SK-N-SH treated with all-trans-retinoic acid at 6 μM for 48 hours (cell line): ENCODE measurements around the gene RING1.

Source experiments
- ATAC-seq: fragments of 200-7000 bp; cut with Tn5 transposase; 3 replicates; pipeline ENCODE4 v1.9.1; 2020; ENCODE audit warnings: mild to moderate bottlenecking, moderate library complexity
- ARNTL ChIP-seq: fragments of 450-650 bp; formaldehyde crosslinking; IDR thresholded peaks from 2 replicates; pipeline ENCODE4 v1.5.0; 2020; ENCODE audit warnings: low read depth, mild to moderate bottlenecking, moderate library complexity, borderline replicate concordance
- BACH2 ChIP-seq: fragments of 250-450 bp; sonication (Bioruptor Pico); IDR thresholded peaks from 2 replicates; pipeline ENCODE4 v1.9.0; 2021; ENCODE audit warnings: mild to moderate bottlenecking, borderline replicate concordance
- CSDC2 ChIP-seq: fragments of 250-450 bp; sonication (Bioruptor Pico); IDR thresholded peaks from 2 replicates; pipeline ENCODE4 v1.5.0; 2020; ENCODE audit warnings: mild to moderate bottlenecking, moderate library complexity
- CSRNP3 ChIP-seq: fragments of 250-450 bp; sonication (Bioruptor Pico); IDR thresholded peaks from 2 replicates; pipeline ENCODE4 v1.5.1; 2021; ENCODE audit warnings: mild to moderate bottlenecking, moderate library complexity
- ESRRG ChIP-seq: fragments of 250-450 bp; sonication (Bioruptor Pico); IDR thresholded peaks from 2 replicates; pipeline ENCODE4 v1.6.1; 2021; ENCODE audit warnings: mild to moderate bottlenecking
- ISL1 ChIP-seq: fragments of 250-450 bp; sonication (Bioruptor Pico); IDR thresholded peaks from 2 replicates; pipeline ENCODE4 v2.1.2; 2022; ENCODE audit warnings: mild to moderate bottlenecking, moderate library complexity
- PATZ1 ChIP-seq: fragments of 250-450 bp; sonication (Bioruptor Pico); IDR thresholded peaks from 2 replicates; pipeline ENCODE4 v1.8.0; 2020; ENCODE audit warnings: mild to moderate bottlenecking, moderate library complexity, borderline replicate concordance
- POU6F1 ChIP-seq: fragments of 250-450 bp; sonication (Bioruptor Pico); IDR thresholded peaks from 2 replicates; pipeline ENCODE4 v1.8.0; 2021; ENCODE audit warnings: low read depth, mild to moderate bottlenecking, moderate library complexity, borderline replicate concordance
- RARB ChIP-seq: fragments of 250-450 bp; sonication (Bioruptor Pico); IDR thresholded peaks from 2 replicates; pipeline ENCODE4 v1.8.0; 2021; ENCODE audit warnings: mild to moderate bottlenecking, moderate library complexity
- SNAI2 ChIP-seq: fragments of 250-450 bp; sonication (Bioruptor Pico); IDR thresholded peaks from 2 replicates; pipeline ENCODE4 v1.5.0; 2020; ENCODE audit warnings: mild to moderate bottlenecking, moderate library complexity
- TCF4 ChIP-seq: fragments of 250-450 bp; sonication (Bioruptor Pico); IDR thresholded peaks from 2 replicates; pipeline ENCODE4 v1.8.0; 2021; ENCODE audit warnings: mild to moderate bottlenecking, moderate library complexity, borderline replicate concordance
- TOX ChIP-seq: fragments of 250-450 bp; sonication (Bioruptor Pico); IDR thresholded peaks from 2 replicates; pipeline ENCODE4 v1.8.0; 2021; ENCODE audit warnings: mild to moderate bottlenecking, moderate library complexity, borderline replicate concordance
- TSHZ2 ChIP-seq: fragments of 250-450 bp; sonication (Bioruptor Pico); IDR thresholded peaks from 2 replicates; pipeline ENCODE4 v1.5.0; 2020; ENCODE audit warnings: mild to moderate bottlenecking, moderate library complexity
- ZC3H10 ChIP-seq: fragments of 250-450 bp; sonication (Bioruptor Pico); IDR thresholded peaks from 2 replicates; pipeline ENCODE4 v1.5.1; 2021; ENCODE audit warnings: mild to moderate bottlenecking, moderate library complexity
- ZFP3 ChIP-seq: fragments of 250-450 bp; sonication (Bioruptor Pico); IDR thresholded peaks from 2 replicates; pipeline ENCODE4 v1.5.0; 2020; ENCODE audit warnings: mild to moderate bottlenecking, moderate library complexity
- ZFP30 ChIP-seq: fragments of 450-650 bp; formaldehyde crosslinking; IDR thresholded peaks from 2 replicates; pipeline ENCODE4 v1.5.0; 2022; ENCODE audit warnings: mild to moderate bottlenecking, moderate library complexity
- ZNF565 ChIP-seq: fragments of 450-650 bp; formaldehyde crosslinking; conservative IDR thresholded peaks from 2 replicates; pipeline ENCODE4 v1.5.0; 2020; ENCODE audit warnings: low read depth, mild to moderate bottlenecking, moderate library complexity
- ZNF70 ChIP-seq: fragments of 450-650 bp; formaldehyde crosslinking; IDR thresholded peaks from 2 replicates; pipeline ENCODE4 v1.5.0; 2020; ENCODE audit warnings: mild to moderate bottlenecking, moderate library complexity
- ZNF8 ChIP-seq: fragments of 450-650 bp; formaldehyde crosslinking; IDR thresholded peaks from 2 replicates; pipeline ENCODE4 v1.5.0; 2020; ENCODE audit warnings: mild to moderate bottlenecking, moderate library complexity

Gene RING1

GRCh38 chr6:33201147-33201545 lies 7.2 kb upstream of the RING1 start:
- TF ChIP-seq PATZ1 (CRISPR knock-in tag) (0 out of 2 replicates have a peak, but pooled peaks have one; percentile 44), TOX (CRISPR knock-in tag) (no peak)

GRCh38 chr6:33201935-33202334 lies 6.4 kb upstream of the RING1 start:
- no peak for TF ChIP-seq ZNF8 (CRISPR knock-in tag)
- ATAC-seq: no peak

More at GRCh38 chr6:33201147-33201545, 7.2 kb upstream of the RING1 start:
- ATAC-seq: no peak

- TF ChIP-seq TSHZ2 (no peak), ZFP30 (CRISPR knock-in tag) (no peak), ZNF70 (CRISPR knock-in tag) (no peak), BACH2 (no peak), ISL1 (CRISPR knock-in tag) (no peak), RARB (CRISPR knock-in tag) (no peak)
These were observed 5.5 kb upstream of the RING1 start for GRCh38 chr6:33202799-33203198.

GRCh38 chr6:33203443-33204164 lies 4.7 kb upstream of the RING1 start:
- no peak for TF ChIP-seq ESRRG (CRISPR knock-in tag)
- no peak for TF ChIP-seq CSRNP3 (CRISPR knock-in tag)
- TF ChIP-seq ZC3H10: no peak
- no peak for TF ChIP-seq POU6F1
- TF ChIP-seq ZFP30 (CRISPR knock-in tag): no peak
- no peak for TF ChIP-seq SNAI2 (CRISPR knock-in tag)
- TF ChIP-seq CSDC2 (CRISPR knock-in tag): no peak
- TF ChIP-seq TCF4 (CRISPR knock-in tag): no peak
- TF ChIP-seq ARNTL: no peak
- TF ChIP-seq TOX (CRISPR knock-in tag): no peak
- TF ChIP-seq ZNF565 (CRISPR knock-in tag): no peak
- no peak for TF ChIP-seq BACH2
- no peak for TF ChIP-seq TSHZ2
- TF ChIP-seq ZNF70 (CRISPR knock-in tag): no peak
- TF ChIP-seq ZFP3: no peak
- ATAC-seq: no peak

More at GRCh38 chr6:33202799-33203198, 5.5 kb upstream of the RING1 start:
- no peak for ATAC-seq
